HG03460 (cell line): ENCODE results near the gene NAV3.
"Not testable (repeated sequence)": the region's sequence is repeated elsewhere in the genome, so short reads cannot be mapped to it uniquely, and the experiment has no call there.

Experiments
- ATAC-seq: cut with Tn5 transposase; IDR thresholded peaks from one replicate; pipeline ENCODE4 v1.9.1; 2021; ENCODE audit not compliant: unreplicated experiment

The NAV3 gene

GRCh38 chr12:78244916-78245507 is 414.3 kb downstream of the NAV3 start:
- no peak for ATAC-seq

DNA sequence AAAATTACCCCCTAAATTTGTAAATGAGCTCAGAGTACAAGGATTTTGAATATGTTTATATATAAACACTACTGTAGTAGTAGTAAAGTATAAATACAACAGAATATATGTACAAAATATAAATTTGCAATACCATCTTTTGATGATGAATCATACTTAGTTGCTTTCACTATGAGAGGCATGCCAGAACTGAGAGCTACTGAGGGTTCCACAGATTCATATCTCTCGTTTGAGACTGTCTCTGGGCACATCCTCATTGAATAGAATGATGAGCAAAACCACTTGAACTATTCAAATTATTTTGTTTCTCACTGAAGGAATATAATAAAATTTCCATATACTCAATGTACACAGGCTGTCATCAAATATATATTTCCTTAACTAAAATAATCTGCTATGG is 417.6 kb downstream of the NAV3 start:
- no peak for ATAC-seq

DNA sequence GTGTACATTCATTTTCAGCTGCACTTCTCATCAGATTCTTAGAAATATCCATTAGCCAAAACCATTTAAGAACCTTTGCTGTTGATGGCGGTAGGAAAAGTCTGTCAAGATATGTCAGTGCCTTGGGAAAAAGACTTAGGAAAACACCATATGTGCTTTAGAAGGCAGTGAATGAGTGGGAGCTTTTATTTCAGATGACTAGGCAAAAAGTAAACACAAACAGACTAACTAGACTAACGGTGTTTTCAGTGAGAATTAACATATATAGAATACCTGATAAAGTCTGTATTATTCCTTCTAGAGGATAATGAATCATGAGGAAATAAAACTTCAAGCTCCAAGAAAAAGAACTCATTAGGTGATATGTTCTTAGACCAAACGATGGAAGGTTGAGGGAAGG is 418.9 kb downstream of the NAV3 start:
- no peak for ATAC-seq

DNA sequence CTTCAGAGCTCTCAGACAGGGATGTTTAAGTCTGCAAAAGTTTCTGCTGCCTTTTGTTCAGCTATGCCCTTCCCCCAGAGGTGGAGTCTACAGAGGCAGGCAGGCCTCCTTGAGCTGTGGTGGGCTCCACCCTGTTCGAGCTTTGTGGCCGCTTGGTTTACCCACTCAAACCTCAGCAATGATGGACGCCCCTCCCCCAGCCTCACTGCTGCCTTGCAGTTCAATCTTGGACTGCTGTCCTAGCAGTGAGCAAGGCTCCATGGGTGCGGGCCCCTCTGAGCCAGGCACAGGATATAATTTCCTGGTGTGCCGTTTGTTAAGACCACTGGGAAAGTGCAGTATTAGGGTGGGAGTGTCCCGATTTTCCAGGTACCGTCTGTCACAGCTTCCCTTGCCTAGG is 427.0 kb downstream of the NAV3 start:
- not testable (repeated sequence) for ATAC-seq

- ATAC-seq, result no peak
These were observed 430.3 kb downstream of the NAV3 start for GRCh38 chr12:78260976-78261375.

GRCh38 chr12:78261901-78262300 is 431.2 kb downstream of the NAV3 start:
- ATAC-seq, result no peak
